ENCODE data around the gene RPS19BP1. TPM values are rescaled to one million over a fixed set of nuclear protein-coding genes. Genes with fewer than 3 reads are reported as not detected.
A peak's percentile ranks its signal among the peaks of the same experiment; 100 is the strongest.

RPS19BP1 gene
- total and polyA plus RNA-seq, 3 donors from 2014 or later: 97.7 to 158 (median 156) TPM

DNA sequence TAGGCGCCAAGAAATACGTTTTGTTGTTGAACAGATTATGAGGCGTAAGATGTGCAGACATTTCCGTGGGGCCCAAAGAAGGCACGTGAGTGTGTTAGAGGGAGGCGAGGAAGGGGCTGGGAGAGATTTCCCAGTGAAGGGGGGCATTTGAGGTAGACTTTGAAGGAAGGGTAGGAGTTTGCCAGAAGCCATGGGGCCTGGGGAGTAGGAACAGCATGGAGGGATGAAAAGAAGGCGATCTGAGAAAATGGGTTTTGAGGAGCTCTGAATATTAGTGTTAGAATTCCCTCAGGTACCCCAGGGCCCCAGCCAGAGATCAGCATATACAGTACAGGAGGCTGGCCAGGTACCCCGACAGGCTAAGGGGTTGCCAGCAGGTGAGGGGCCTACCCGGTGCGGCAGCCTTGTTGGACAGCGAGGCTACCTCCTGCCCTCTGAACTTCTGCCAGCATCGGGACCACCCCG lies 30.9 kb downstream of the RPS19BP1 start:
- H3K36me3 ChIP-seq (ENCODE audit: low read depth, missing control alignments): no peaks in the 10 kb centered on the region
- intact Hi-C loops (cut with DNase I; ENCODE audit: low total_unique reads): no loop called here

DNA sequence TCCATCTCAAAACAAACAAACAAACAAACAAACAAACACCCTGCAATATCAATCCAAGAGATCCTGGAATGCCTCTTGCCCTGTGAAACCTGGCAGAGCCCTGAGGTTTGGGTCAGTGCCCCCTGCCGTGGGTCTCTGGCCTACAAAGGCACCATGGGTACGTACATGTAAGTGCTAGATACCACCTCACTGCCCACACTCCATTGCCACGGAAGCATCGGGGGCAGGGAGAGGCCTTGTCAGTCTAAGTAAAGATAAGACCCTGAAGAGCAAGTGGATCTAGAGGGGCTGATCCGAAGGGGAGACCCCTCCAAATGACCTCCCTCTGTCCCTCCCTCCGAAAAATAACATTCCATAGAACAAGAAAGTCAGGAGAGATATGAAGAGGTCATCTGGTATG lies 32.4 kb downstream of the RPS19BP1 start:
- intact Hi-C loops (cut with DNase I; ENCODE audit: low total_unique reads): no loop called here
- Histone ChIP-seq H3K4me1 (peaks cover 28% of the 10 kb centered on the region), H3K27me3 (no peaks in the 10 kb centered on the region), H3K36me3 (ENCODE audit: low read depth, missing control alignments) (no peaks in the 10 kb centered on the region), H3K9me3 (no peaks in the 10 kb centered on the region), H3K4me3 (no peak overlapping the region), H3K27ac (peak overlapping the region in 1 of 2 donors; percentile 86)
- WGBS, 2 donors: 71 to 83% methylated on average over 6 of the region's 6 CpGs
- DNase-seq: no peak
- TF ChIP-seq POLR2A (IDR thresholded peaks at IDR 0.05): no peak
- TF ChIP-seq, protein P1, sequence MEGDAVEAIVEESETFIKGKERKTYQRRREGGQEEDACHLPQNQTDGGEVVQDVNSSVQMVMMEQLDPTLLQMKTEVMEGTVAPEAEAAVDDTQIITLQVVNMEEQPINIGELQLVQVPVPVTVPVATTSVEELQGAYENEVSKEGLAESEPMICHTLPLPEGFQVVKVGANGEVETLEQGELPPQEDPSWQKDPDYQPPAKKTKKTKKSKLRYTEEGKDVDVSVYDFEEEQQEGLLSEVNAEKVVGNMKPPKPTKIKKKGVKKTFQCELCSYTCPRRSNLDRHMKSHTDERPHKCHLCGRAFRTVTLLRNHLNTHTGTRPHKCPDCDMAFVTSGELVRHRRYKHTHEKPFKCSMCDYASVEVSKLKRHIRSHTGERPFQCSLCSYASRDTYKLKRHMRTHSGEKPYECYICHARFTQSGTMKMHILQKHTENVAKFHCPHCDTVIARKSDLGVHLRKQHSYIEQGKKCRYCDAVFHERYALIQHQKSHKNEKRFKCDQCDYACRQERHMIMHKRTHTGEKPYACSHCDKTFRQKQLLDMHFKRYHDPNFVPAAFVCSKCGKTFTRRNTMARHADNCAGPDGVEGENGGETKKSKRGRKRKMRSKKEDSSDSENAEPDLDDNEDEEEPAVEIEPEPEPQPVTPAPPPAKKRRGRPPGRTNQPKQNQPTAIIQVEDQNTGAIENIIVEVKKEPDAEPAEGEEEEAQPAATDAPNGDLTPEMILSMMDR (IDR thresholded peaks at IDR 0.05): no peak

More for the DNA sequence above, 30.9 kb downstream of the RPS19BP1 start:
- H3K27me3 ChIP-seq: no peaks in the 10 kb centered on the region
- TF ChIP-seq, protein P1 (IDR thresholded peaks at IDR 0.05): no peak
- TF ChIP-seq POLR2A (IDR thresholded peaks at IDR 0.05): no peak
- no peak for DNase-seq
- H3K27ac ChIP-seq: peak overlapping the region; percentile 86 to 87
- H3K4me1 ChIP-seq: peaks cover 28% of the 10 kb centered on the region
- H3K4me3 ChIP-seq: peak overlapping the region; percentile 85 to 95
- no peaks in the 10 kb centered on the region for H3K9me3 ChIP-seq
- WGBS, 2 donors: 29 to 35% methylated on average over 8 to 13 of the region's 13 CpGs

DNA sequence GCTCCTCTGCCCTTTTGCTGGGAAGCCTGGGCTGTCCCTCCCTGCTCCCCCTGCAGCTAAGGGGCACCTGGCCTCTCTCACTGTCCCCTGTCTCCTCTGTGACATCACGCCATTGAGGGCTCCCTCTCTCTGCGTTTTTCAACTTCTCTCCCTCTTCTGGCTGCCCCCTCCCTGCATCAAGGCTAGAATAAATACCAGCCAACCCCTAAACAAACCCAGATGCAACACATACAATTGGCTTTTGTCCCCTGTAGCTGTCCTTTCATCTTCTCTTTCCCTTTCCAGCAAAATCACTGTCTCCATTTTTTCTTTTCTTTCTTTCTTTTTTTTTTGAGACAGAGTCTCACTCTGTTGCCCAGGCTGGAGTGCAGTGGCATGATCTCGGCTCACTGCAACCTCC lies 33.7 kb downstream of the RPS19BP1 start:
- WGBS, 2 donors: 63 to 72% methylated on average over 3 of the region's 3 CpGs
- Histone ChIP-seq H3K27me3 (no peaks in the 10 kb centered on the region), H3K9me3 (no peaks in the 10 kb centered on the region), H3K4me1 (peaks cover 27% of the 10 kb centered on the region), H3K27ac (no peak overlapping the region), H3K36me3 (ENCODE audit: low read depth, missing control alignments) (no peaks in the 10 kb centered on the region), H3K4me3 (no peak overlapping the region)
- intact Hi-C loops (cut with DNase I; ENCODE audit: low total_unique reads): no loop called here
- no peak for DNase-seq
- no peak for TF ChIP-seq POLR2A (IDR thresholded peaks at IDR 0.05)

DNA sequence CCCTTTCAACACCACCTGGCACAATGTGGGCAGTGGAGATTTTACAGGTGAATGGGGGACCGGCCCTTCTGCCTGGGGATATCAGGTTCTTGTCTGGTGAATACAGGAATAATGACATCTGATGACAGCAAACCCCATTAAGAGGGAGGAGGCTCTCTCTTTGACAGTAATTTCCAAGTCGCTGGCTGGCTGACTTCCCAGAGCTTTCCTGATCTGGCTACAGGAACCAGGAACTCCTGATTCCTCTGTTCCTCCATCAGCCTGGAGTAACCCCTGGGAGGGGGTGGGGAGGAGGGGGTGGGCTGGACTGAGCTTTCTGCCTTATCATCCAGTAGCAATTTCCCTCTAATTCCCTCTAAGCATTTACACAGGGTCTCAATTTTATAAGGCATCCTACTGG lies 34.2 kb downstream of the RPS19BP1 start:
- Histone ChIP-seq H3K27ac (no peak overlapping the region), H3K4me1 (peaks cover 23% of the 10 kb centered on the region), H3K27me3 (no peaks in the 10 kb centered on the region), H3K36me3 (ENCODE audit: low read depth, missing control alignments) (no peaks in the 10 kb centered on the region), H3K9me3 (no peaks in the 10 kb centered on the region), H3K4me3 (no peak overlapping the region)
- DNase-seq: peak; percentile 58
- WGBS, 2 donors: 60 to 100% methylated on average over 1 to 2 of the region's 2 CpGs
- no peak for TF ChIP-seq POLR2A (IDR thresholded peaks at IDR 0.05)
- TF ChIP-seq, protein P1 (IDR thresholded peaks at IDR 0.05): no peak
- intact Hi-C loops (cut with DNase I; ENCODE audit: low total_unique reads): no loop called here

DNA sequence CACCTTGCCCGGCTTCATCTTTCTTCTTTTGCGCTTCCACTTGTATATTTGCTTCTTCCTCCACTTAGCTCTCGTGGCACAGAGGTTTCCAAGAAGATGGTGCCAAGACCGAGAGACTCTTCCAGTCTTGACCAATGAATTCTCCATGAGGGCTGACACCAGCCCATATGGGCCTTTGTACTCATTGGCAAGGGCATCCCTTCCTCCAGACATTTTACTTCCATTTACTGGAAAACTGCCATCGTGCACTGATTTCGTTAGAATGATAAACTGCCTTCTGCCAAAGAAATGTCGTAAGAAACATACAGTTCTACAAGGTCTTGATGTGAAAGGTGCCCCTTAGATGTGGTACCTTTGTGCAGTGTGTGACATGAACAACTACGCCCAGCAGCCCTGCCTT lies 35.1 kb downstream of the RPS19BP1 start:
- TF ChIP-seq, protein P1 (IDR thresholded peaks at IDR 0.05): no peak
- TF ChIP-seq POLR2A (IDR thresholded peaks at IDR 0.05): no peak
- Histone ChIP-seq H3K4me1 (peaks cover 16% of the 10 kb centered on the region), H3K36me3 (ENCODE audit: low read depth, missing control alignments) (no peaks in the 10 kb centered on the region), H3K9me3 (no peaks in the 10 kb centered on the region), H3K27ac (no peak overlapping the region), H3K4me3 (no peak overlapping the region), H3K27me3 (no peaks in the 10 kb centered on the region)
- WGBS, 2 donors: 93 to 95% methylated on average over 8 of the region's 8 CpGs
- intact Hi-C loops (cut with DNase I; ENCODE audit: low total_unique reads): no loop called here
- DNase-seq: no peak
